ENCODE data around the gene UQCC2.

Gene UQCC2

DNA sequence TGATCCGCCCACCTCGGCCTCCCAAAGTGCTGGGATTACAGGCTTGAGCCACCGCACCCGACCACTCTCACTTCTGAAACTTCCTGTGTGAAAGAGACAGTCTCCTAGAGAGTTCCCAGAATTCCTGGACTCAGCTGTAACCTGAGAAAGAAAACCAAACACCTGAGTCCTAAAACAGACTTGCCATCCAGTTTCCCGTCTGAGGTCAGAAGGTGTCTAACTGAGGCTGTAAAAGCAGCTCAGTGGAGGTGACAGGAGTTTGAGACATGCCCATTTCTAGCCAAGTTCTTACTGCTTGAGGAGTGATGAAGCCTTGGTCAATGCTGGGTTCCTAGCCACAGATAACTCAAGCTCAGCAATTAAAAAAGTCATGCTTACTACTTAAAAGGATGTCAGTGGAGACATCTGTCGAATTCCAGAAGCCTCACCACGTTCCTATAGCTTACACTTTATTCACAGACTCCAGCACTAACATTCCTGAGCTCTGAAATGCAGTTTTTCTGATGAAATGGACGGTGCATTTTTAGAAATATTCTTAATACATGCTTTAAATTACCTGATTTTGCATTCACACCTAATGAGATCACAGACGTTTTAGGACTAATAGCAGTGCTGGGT, 6.1 kb downstream of the UQCC2 start:
- no peak for DNase-seq

DNA sequence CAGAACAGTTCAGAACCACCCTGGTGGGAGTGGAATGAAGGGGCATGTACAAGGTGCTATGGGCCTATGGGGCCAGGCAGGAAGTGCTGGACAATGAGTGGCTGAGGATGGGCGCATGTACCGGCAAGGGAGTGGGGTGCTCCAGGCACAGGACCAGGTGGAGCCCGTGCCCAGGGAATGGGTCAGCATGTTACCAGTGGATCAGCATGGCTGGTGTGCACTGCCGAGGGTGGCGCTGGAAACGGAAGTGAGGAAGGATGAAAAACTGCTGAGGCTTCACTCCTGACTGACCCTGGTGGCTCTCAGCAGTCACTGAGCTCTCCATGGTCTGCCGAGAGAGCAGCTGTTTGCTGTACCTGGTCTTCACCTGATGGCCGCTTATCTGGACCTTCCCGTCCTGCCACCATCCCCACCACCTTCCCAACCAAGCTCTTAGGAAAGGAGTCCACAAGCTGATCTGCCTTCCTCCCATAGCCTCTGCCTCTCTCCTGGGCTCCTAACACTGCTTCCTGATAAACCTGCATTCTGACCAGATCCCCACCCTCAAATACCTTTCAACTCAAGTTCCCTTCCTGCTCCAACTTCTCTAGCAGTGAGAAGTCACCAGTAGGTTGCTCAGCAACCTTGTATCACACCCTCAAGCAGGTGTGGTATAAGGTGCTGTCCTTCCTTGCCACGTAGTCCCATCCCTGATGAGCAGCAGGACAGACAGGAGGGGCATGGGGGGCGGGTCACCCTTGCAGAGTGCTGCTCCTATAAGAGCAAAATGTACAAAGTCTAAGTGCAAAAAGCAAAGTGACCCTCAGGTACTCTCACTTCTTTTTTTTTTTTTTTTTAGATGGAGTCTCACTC, 7.1 kb downstream of the UQCC2 start:
- no peak for DNase-seq

GRCh38 chr6:33702345-33702977, 9.0 kb downstream of the UQCC2 start:
- DNase-seq, result peak; percentile 12

- peak; percentile 36 for DNase-seq
Observed at GRCh38 chr6:33700391-33701050, 11.0 kb downstream of the UQCC2 start.

DNA sequence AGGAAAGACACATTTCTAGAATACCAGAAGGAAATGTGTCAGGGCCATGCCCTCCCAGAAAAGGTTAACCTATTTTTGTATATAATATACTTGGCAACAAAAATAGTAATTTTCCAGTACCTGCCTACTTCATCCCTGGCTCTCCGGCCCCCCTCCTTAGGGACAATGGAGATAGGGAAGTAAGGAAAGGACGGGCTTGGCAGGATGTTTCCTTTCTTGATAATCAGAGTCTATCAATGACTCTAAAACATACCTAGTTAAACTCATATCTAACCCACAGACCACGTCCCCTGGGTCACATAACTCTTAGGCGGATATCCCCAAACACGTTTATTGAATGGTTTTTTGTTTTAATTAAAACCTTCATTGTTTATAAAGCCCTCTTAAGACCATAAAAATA, 11.8 kb downstream of the UQCC2 start:
- no peak for DNase-seq

GRCh38 chr6:33699131-33699530, 12.4 kb downstream of the UQCC2 start:
- no peak for DNase-seq

- no peak for DNase-seq
Observed at GRCh38 chr6:33698494-33698893, 13.0 kb downstream of the UQCC2 start.

DNA sequence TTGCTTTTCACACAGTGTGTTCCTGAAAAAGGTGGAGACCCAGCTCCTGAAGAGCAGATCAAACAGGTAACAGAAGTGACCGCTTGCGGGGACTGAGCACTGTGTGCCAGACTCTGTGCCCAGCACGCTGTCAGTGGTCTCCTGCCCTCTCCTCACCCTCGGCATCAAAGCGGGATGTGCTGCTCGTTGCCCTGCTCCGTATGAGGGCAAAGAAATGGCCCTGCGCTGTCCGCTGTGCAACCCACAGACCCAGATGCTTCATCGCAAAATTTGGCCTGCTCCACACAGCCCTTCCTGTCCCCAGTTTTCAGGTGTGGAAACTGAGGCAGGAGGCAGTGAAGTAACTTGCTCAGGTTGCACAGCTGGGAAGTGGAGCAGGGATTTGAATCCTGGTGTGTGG, 13.7 kb downstream of the UQCC2 start:
- no peak for DNase-seq

- peak; percentile 25 for DNase-seq
Observed at GRCh38 chr6:33696548-33697518, 14.7 kb downstream of the UQCC2 start.

DNA sequence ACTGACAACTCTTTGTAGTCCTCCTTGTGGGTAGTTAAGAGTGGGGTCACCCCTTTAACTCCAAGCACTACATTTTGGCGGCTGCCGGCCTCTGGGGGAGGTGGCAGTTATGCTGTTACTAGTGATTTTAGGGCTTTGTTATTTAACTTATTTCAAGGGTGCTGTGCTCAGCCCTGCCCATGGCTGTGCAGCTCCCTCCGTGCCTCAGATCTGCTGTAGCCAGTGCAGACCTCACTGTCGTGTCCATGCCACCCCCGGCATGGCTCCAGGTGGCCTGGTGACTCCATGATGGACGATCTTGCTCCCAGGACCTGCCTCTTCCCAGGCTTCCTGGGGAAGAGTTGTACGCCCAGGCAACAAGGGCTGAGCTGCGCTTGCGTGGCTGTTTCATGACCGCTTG, 15.4 kb downstream of the UQCC2 start:
- DNase-seq, result no peak

DNA sequence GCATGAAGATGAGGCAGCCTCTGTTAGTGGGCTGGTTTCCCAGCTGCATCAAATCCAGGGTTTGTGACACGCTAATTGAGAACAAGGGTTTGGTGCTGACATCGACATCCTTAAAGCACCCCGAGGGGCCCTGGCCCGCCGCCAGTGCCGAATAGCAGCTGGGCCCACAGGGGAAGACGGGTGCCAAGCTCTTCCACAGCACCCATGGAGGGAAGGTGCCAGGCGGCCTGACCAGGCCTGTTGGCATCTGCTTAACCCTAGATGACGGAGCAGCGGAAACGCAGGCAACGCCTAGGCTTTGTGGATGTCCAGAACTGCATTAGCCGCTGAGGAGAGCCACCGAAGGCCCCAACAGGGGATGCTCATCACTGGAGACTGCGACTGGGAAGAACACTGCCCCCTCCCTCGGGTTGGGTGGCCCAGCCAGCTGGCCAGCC, 16.0 kb downstream of the UQCC2 start:
- DNase-seq, result no peak

DNA sequence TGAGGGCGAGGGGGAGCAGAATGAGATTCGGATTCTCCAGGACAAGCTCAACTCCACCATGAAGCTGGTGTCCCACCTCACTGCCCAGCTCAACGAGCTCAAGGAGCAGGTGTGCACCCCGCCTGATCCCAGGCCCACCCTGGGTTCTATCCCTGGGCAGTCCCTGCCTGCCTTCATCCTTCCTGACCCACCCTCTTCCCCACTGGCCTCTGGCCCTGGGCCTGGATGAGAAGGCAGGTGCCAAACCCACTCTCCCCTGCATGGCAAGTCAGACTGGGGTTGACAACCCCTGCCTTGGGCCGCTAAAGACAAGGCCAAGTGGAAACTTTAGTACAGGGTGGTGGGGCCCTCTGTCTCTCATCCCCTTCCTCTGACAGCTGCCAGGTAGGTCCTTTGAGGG, 16.5 kb downstream of the UQCC2 start:
- no peak for DNase-seq

DNA sequence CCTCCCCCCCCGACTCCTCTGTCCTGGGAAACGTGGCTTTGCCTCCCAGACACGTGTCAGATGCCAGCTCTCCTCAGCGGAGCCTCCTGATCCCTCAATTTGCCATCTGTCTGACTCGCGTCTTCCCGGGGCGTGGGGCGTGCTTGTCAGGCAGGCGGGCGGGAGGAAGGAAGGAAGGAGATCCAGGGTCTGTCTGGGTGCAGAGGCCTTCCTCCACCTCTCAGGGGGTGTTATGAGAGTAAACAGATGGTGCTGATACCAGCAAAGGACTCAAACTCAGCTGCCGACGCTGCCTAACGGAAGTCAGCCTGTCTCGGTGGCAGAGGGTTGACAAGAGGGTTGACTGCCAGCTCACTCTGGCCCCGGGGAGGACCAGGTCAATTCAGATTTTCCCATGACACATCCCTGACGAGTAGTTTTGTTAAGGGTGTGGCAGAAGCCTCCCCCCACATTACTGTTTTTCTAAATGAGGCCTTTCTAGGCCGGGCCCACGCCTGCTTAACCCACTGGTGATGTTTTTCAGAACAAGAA, 17.0 kb downstream of the UQCC2 start:
- peak; percentile 98 for DNase-seq

- DNase-seq, result no peak
Observed at GRCh38 chr6:33693186-33694105, 18.1 kb downstream of the UQCC2 start.

GRCh38 chr6:33692760-33693158, 18.7 kb downstream of the UQCC2 start:
- DNase-seq, result no peak

GRCh38 chr6:33692078-33692759, 19.3 kb downstream of the UQCC2 start:
- DNase-seq, result no peak

DNA sequence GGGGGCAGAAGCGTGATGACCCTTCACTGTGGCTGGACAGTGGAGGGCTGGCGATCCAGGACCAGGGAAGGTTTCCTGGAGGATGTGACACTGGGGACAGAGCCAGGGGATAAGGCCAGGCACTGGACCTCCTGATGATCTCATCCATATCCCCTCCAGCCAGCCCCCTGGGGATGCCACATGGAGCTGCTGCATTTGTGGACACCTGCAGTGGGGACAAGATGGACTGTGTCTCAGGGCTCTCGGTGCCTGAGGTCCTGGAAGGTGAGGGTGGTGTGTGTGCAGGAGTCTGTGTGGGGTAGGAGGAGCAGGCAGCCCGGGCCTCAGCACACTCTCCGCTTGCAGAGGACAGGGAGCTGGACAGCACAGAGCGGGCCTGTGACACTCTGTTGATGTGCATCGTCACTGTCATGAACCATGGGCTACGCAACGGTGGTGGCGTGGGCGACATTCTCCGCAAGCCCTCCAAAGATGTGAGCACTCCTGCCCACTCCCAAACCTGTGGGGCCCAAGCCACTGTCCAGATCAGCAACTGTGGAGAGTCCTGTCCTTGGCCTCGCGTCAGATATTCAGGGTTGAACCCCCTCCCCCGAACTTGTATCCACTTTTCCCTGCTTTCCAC, 19.9 kb downstream of the UQCC2 start:
- DNase-seq, result no peak

DNA sequence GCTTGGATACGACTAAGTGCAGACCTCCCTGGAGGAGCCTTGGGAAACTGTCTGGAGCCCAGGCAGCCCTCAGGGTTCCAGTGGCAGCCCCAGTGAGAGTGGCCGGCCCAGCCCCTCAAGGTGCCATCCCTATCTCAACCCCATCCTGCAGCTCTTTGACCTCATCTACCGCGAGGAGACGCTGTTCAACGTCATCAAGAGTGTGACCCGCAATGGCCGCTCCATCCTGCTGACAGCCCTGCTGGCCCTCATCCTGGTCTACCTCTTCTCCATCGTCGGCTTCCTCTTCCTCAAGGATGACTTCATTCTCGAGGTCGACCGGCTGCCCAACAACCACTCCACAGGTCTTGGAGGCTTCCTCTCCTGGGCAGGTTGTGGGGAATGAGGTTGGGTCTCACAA, 20.7 kb downstream of the UQCC2 start:
- no peak for DNase-seq

DNA sequence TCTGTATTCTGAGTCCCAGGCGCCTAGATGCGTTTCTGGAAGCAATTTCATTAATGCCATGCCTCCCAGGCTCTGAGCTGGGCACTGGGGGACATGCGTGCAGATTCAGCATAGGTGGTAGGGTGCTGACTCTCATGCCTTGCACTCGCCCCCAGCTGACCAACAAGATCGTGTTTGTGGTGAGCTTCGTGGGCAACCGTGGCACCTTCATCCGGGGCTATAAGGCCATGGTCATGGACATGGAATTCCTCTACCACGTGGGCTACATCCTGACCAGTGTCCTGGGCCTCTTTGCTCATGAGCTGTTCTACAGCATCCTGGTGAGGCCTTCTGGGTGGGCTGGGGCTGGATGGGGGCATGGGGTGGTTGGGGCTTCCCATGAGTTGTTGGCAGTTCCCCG, 21.6 kb downstream of the UQCC2 start:
- DNase-seq, result no peak

DNA sequence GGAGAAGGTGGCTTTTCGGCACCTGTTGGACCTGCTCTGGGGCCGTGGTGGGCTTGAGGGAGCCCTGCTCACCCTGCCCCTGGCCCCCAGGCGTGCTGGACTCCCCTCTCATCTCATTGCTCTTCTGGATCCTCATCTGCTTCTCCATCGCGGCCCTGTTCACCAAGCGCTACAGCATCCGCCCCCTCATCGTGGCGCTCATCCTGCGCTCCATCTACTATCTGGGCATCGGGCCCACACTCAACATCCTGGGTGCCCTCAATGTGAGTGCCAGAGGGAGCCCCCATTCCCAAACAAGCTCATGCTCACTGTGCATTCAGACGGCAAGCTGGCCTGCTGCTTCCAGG, 22.4 kb downstream of the UQCC2 start:
- no peak for DNase-seq

Data from NCI-H2171 treated with DMSO at 0.1 percent for 48 hours (cell line).